GM18517 (cell line): ENCODE measurements around the gene HADHB.
"Not testable (repeated sequence)": the region's sequence is repeated elsewhere in the genome, so short reads cannot be mapped to it uniquely, and the experiment has no call there.

Experiments used
- ATAC-seq: cut with Tn5 transposase; IDR thresholded peaks from one replicate; pipeline ENCODE4 v1.9.1; 2021; ENCODE audit warnings: mild to moderate bottlenecking, moderate library complexity; ENCODE audit not compliant: unreplicated experiment

The HADHB gene

DNA sequence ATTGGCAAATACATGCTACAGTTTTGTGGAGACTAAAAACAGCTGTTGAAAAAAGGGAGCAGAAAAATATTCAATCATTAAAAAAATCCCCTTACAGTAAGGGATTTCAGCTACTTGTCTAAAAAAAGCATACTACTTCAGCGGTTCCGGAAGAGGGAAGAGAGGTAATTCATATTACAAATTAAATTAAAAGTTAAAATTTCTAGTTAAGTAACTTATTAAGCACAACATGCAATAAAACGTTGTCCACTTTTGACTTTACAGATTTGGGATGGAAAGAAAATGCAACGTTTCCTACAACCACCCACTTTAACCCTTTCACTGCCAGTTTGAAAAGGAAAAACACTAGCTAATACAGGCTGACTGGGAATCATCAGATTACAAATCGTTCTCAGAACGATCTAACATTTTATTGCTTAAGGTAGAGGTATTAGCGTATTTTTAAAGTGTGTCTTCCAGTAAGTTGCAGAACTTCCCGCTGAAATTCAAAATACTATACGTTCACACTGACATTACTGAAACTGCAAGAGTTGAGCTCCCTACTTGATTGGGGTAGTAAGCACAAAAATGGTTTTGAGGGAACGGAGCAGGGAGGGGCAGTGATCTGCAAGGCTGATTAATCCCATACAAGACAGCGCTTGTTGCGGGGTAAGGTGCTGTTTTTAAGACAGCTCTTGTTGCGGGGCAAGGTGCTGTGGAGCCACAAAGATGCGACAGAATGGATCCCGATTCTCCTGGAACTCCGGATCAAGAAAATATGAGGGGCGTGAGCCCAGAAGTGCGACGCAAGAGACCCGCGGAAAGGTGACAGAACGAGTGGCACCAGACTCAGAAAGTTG lies 1.1 kb upstream of the HADHB start:
- ATAC-seq: no peak

- peak; percentile 23 for ATAC-seq
These were observed 543 bp downstream of the HADHB start for GRCh38 chr2:26245231-26245732.

DNA sequence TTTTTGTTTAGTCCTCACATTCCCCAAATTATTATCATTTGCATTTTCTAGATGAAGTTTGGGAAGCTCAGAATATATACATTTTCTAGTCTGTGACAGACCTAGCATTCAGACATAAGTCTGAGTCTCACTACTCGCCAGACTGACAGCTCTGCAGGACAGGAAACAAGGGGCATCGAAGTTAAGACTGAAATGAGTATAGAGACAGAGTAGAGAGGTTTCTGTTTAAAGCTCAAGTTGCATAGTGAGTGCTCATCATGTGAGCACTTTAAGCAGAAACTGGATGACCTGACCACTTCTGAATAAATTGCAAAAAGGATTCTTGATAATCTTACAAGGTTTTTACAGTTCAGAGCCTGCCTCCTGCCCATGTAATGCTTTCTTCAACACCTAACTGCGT lies 1.1 kb downstream of the HADHB start:
- peak; percentile 53 for ATAC-seq

DNA sequence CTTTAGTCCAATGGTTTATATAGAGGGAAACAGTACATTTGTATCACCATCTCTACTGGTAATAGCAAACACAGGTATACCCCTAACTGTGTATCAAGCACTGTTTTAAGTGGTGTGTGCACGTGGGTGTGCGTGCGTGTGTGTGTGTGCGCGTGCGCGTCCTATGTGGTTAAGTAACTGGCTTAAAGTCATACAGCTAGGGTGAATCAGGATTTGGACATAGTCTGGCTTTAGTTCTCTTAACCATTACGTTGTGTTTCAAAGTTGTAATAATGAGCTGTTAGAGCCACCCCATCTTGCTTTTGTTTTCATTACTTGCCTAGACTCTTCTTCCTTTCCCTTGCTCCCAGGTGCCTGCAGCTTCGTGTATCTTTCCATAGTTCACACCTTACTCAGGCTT lies 2.1 kb downstream of the HADHB start:
- ATAC-seq: no peak

GRCh38 chr2:26249625-26250024 lies 4.9 kb downstream of the HADHB start:
- ATAC-seq: no peak

DNA sequence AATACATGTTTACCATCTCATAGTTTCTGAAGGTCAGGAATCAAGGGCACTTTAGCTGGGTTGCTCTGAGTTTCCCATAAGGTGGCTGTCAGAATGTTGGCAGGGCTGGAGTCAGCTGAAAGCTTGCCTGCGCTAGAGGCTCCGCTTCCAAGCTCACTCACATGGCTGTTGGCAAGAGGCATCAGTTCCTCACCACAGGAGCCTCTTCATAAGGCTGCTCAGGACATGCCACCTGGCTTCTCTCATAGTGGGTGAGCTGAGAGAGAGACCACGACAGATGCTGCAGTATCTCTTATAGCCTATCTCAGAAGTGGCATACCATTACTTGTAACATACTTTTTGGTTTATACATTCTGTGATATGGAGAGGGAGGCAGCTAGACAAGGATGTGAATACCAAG lies 7.2 kb downstream of the HADHB start:
- ATAC-seq: no peak

GRCh38 chr2:26255759-26256384 lies 11.1 kb downstream of the HADHB start:
- ATAC-seq: no peak

DNA sequence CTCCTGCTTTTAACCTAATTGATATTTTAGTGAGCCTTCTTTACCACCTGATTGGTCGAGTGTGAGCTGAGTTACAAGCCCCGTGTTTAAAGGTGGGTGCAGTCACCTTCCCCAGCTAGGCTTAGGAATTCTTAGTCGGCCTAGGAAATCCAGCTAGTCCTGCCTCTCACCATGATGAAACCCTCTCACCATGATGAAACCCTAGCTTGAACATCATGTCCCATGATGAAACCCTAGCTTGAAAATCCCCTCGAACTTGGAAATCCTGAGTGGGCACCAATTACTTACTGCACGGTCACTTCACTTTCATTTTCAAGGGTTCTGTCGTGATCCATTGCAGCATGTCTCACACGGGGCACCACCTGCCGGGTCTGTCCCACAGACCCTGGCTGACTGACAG lies 14.1 kb downstream of the HADHB start:
- ATAC-seq: not testable (repeated sequence)

DNA sequence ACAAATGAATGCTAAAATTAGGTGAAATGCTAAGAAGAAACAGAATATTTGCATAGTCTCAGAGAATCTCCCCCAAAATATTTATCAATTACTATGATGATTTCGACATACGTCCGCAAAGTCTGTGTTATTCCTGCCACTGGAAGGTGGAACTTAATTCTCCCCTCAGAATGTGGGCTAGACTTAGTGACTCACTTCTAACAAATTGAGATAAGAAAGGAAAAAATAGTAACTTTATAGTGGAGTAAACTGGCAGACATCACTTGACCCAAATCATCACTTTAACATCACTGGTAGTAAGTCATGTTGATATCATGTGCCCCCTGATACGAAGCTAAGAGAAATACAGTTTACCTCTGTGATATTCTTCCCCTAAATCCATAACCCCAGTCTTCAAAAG lies 23.5 kb downstream of the HADHB start:
- ATAC-seq: no peak

DNA sequence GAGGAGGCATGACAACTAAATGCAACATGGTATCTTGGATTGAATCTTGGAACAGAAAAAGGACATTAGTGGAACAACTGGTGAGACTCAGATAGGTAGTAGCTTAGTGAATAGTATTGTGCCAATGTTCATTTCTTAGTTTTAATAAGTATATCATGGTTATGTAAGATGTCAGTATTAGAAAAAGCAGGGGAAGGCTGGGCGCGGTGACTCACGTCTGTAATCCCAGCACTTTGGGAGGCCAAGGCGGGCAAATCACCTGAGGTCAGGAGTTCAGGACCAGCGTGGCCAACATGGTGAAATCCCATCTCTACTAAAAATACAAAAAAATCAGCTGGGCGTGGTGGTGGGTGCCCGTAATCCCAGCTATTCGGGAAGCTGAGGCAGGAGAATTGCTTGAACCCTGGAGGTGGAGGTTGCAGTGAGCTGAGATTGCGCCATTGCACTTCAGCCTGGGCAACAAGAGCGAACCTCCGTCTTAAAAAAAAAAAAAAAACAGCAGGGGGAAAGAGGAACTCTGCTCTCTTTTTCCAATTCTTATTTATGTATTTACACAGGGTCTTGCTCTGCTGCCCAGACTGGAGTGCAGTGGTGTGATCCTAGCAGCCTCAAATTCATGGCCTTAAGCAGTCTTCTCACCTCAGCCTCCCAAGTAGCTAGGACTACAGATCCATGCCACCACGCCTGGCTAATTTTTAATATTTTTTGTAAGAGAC lies 24.1 kb downstream of the HADHB start:
- not testable (repeated sequence) for ATAC-seq

DNA sequence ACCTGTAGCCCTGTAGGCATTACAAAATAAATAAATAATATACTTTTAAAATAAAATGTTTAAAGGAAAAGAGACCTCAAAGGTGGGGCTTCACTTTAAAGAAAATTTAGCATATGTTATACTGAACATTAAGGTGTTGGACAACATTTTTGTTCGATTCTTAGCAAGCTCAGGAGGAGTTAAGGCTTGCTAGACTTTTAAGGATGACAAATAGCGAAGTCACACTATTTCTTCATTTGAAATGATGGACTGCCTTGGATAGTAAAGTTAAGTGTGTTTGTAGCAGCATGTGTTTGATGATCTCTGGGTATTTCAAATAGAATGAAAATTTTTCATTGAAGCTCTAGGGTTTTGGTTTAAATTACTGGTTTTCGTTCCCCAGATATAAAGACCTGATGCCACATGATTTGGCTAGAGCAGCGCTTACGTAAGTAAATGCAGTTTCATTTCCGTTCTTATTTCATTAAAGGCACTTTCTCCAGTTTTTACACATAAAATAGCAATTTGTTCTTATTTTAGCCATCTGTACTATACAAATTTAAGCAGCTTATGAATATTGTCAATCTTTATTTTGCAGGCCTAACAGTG lies 24.9 kb downstream of the HADHB start:
- no peak for ATAC-seq

DNA sequence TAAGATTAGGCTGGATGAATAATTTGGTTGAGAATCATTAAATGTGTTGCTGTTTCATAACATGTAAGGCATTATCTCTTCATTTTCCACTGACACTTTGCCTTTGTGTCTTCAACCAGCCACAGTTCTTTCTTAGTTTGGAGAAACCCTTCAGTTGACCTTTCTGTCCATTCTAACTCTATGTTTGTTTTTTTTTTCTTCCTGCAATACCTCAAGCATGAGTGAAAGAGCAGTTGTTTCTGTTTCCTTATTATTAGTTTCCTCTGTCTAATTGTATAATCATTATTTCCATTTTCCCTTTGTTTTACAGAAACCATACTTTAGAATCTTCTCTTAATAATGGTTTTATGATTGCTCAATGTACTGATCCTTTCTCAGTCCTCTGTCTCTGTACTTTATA lies 25.6 kb downstream of the HADHB start:
- ATAC-seq: no peak

DNA sequence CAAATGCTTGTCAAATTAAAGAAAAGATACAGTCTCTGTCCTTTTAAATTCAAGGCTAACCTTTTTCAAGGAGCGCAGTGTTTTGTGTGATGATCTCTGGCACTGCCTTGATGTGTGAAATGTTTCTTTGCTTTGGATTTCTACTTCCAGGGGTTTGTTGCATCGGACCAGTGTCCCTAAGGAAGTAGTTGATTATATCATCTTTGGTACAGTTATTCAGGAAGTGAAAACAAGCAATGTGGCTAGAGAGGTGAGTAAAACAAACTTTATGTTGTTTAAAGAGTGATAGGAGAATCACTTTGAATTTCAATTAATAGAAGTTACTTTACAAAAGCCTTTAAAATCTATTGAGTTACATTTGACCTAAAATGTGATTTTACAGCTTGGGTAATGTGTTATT lies 28.8 kb downstream of the HADHB start:
- ATAC-seq: no peak

DNA sequence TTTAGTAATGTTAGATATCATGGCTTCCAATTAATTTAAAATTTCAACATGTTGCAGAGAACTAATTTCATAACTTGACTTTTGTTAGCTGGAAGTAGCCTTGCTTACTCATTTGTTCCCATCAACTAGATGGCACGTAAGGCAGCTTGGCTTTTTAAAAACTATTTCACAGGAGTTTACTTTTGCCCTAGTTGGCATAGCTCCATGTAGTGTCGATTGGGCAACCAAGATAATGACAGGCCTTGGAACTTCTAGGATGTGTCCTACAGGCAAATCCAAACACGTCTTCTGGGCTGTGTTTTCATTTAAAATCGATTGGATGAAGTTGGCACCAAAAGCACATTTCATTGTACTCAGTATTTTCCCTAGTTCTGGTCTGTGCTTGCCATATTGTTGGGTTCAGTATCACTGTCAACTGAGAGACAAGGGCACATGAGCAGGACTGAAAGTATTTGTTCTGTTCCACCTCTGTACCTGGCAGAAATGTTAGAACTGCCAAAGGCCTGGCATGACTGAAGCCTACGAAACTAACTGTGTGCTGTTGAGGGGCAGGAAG lies 29.4 kb downstream of the HADHB start:
- no peak for ATAC-seq

DNA sequence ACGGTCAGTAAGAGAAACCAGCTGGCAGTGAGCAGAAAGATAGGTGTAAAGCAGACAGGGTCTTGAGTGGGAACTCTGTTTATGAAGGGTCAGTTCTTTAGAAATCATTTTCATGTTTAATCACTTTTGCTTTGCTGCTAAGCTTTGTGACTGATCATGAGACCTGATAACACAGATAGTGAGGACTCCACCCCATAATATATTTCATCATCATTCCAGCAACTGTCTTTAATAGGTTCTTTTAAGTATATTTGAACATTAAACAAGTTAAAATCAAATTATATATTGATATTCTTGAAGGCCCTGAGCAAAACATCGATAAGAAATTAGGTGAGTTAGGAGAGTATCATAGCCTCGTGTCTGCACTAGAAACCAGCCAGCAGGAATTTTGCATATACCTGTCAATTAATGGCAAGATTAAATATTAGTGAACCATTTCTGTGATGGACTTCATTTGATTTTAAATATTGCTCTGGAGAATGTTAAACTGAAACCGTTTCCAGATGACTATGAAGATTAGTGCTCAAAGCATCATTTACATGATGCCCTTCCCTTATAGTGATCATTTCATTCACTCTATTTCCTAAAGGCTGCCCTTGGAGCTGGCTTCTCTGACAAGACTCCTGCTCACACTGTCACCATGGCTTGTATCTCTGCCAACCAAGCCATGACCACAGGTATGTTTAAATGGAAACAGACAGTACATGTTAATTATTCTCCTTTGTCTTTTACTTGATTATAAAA lies 31.9 kb downstream of the HADHB start:
- no peak for ATAC-seq

- ATAC-seq: no peak
These were observed 35.1 kb downstream of the HADHB start for GRCh38 chr2:26279886-26280285.

DNA sequence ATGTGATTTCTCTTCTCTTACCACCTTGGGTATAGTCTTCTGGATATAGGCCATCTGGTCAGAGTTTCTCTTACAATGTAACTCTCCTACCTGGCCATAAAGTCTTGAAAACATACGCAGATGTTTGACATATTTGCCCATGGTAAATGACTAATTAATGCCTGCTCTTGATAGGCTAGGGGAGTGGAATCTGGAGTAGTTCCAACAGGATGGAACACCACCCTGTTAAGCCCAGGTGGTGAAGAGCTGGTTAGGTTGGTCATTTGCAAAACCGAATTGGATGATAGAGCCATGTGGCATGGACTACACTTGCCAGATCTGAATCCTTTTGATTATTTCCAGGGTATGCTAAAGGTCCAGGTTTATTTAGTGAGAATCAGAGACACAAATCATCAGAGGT lies 36.5 kb downstream of the HADHB start:
- ATAC-seq: no peak

DNA sequence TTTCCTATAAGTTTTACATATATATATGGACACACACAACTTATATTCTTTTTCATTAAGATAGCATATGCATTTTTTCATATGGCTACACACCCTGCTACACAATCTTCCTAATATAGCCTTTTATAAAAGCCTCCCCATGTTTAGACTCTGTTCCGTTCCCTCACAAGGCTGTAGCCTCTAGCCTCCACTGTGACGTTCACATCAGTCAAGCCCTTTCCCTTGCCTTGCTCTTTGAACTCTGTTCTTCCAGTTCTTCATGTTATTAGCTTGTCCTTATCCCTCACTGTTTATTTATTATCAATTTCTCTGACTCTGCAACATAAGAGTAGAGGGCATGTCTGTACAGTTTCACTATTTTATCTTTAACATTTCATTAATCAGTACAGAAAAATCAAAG lies 38.9 kb downstream of the HADHB start:
- ATAC-seq: no peak

- no peak for ATAC-seq
These were observed 39.4 kb downstream of the HADHB start for GRCh38 chr2:26284132-26284531.

- no peak for ATAC-seq
These were observed 41.2 kb downstream of the HADHB start for GRCh38 chr2:26285931-26286330.
